Osteocyte (in vitro differentiated cells): ENCODE measurements around the gene ACOX1. TPM values are rescaled to one million over a fixed set of nuclear protein-coding genes. Genes with fewer than 3 reads are reported as not detected.
A peak's percentile ranks its signal among the peaks of the same experiment; 100 is the strongest.

Source experiments
- DNase-seq: peaks from one replicate; pipeline ENCODE4 v3.0.0; 2021; ENCODE audit warnings: mixed read lengths; ENCODE audit not compliant: unreplicated experiment; ENCODE audit errors: extremely low spot score
- H3K27ac Mint-ChIP-seq: one replicate; pipeline ENCODE4 v1.8.0; 2021; ENCODE audit warnings: mild to moderate bottlenecking, mixed read lengths; ENCODE audit not compliant: unreplicated experiment
- H3K27me3 Mint-ChIP-seq: one replicate; pipeline ENCODE4 v1.8.0; 2021; ENCODE audit warnings: mixed read lengths; ENCODE audit not compliant: unreplicated experiment
- H3K36me3 Mint-ChIP-seq: one replicate; pipeline ENCODE4 v1.8.0; 2021; ENCODE audit warnings: mixed read lengths; ENCODE audit not compliant: unreplicated experiment
- H3K4me1 Mint-ChIP-seq: one replicate; pipeline ENCODE4 v1.8.0; 2021; ENCODE audit warnings: mixed read lengths; ENCODE audit not compliant: unreplicated experiment
- H3K4me3 Mint-ChIP-seq: one replicate; pipeline ENCODE4 v1.8.0; 2021; ENCODE audit warnings: mild to moderate bottlenecking, moderate library complexity, mixed read lengths; ENCODE audit not compliant: unreplicated experiment
- H3K9me3 Mint-ChIP-seq: one replicate; pipeline ENCODE4 v1.8.0; 2021; ENCODE audit warnings: mixed read lengths; ENCODE audit not compliant: unreplicated experiment
- total RNA-seq: library from RNA; stranded (reverse); gene quantifications from 2 replicates; pipeline ENCODE4 v1.2.1, GENCODE V29; 2021
- TF ChIP-seq, protein P1 (sequence below): fragments of 200-600 bp; sonication (generic); IDR thresholded peaks from 2 replicates; pipeline ENCODE4 v1.5.0; 2021; ENCODE audit warnings: antibody characterized with exemption, mild to moderate bottlenecking, moderate library complexity

ACOX1 gene
- total RNA-seq, 1 donor from 2014 or later, result 48.0 TPM

DNA sequence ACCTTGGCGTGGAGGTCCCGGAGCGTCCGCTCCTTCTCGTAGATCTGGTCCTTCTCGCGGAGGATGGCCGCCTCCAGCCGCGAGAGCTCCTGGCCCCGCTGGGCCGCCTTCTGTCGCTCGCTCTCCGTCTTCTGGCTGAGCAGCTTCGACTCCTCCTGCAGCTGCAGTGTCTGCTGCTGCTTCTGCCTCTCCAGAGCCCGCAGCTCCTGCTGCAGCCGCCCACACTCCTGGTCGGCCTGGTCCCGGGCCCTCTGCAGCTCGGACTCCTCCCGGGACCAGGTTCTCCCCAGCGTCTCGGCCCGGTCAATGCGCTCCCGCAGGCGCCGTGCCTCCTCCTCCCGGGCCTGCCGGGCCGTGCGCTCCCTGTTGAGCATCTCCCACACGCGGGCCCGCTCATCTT, 29.2 kb upstream of the ACOX1 start:
- no peak overlapping the region for H3K27ac Mint-ChIP-seq

DNA sequence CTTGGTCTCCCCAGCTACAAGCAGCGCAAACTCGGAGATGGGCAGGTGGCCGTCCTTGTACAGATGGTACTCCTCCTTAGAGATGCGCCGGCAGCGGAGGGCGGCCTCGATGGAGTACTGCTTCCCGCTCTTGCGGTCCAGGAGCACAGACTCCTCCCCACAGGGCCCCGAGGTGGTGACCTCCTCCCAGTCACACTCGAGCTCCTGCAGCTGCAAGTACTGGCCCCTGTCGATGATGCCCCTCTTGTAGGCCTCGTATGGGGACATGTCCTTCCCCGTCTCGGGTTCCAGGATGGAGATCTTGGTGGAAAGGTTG, 28.8 kb upstream of the ACOX1 start:
- peaks cover 15% of the 10 kb centered on the region for H3K4me1 Mint-ChIP-seq
- H3K4me3 Mint-ChIP-seq, result no peak overlapping the region
- H3K27ac Mint-ChIP-seq, result no peak overlapping the region
- no peak for DNase-seq
- no peaks in the 10 kb centered on the region for H3K27me3 Mint-ChIP-seq
- H3K36me3 Mint-ChIP-seq, result peaks cover 3% of the 10 kb centered on the region
- TF ChIP-seq, protein P1, sequence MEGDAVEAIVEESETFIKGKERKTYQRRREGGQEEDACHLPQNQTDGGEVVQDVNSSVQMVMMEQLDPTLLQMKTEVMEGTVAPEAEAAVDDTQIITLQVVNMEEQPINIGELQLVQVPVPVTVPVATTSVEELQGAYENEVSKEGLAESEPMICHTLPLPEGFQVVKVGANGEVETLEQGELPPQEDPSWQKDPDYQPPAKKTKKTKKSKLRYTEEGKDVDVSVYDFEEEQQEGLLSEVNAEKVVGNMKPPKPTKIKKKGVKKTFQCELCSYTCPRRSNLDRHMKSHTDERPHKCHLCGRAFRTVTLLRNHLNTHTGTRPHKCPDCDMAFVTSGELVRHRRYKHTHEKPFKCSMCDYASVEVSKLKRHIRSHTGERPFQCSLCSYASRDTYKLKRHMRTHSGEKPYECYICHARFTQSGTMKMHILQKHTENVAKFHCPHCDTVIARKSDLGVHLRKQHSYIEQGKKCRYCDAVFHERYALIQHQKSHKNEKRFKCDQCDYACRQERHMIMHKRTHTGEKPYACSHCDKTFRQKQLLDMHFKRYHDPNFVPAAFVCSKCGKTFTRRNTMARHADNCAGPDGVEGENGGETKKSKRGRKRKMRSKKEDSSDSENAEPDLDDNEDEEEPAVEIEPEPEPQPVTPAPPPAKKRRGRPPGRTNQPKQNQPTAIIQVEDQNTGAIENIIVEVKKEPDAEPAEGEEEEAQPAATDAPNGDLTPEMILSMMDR, result no peak
- no peaks in the 10 kb centered on the region for H3K9me3 Mint-ChIP-seq

More for the DNA sequence above, 29.2 kb upstream of the ACOX1 start:
- Mint-ChIP-seq H3K4me1 (peaks cover 15% of the 10 kb centered on the region), H3K36me3 (peaks cover 3% of the 10 kb centered on the region), H3K9me3 (no peaks in the 10 kb centered on the region), H3K27me3 (no peaks in the 10 kb centered on the region), H3K4me3 (no peak overlapping the region)
- peak; percentile 83 for DNase-seq
- TF ChIP-seq, protein P1, result no peak

DNA sequence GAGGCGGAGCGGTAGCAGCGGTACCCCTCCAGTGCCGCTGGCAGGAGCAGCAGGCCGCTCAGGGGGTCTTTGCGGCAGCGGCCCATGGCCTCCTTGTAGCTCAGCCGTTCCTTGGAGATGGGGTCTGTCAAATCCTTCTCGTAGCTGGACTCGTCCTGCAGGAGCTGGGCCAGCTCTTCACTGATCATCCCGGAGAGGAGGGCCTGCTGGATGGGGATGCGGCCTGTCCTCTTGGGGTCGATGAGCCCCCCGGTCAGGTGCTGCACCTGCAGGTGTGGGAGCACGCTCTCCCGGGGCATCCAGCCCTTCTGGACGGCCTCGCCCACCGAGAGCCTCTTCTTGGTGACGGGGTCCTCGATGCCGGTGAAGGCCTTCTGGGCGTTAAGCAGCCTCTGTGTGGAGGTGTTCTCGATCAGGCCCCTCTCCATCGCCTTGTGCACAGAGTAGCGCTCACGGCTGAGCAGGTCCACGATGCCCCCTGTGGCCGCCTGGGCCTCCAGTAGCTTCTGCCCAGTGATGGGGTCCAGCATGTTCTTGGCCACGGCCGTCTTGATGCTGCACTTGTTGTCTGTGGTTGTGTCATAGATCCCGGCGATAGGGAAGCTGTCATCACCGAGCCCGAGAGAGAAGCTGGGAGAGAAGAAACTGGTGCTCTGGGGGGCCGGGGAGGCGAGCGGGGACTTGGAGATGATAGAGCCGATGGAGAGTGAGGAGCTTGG, 28.3 kb upstream of the ACOX1 start:
- Mint-ChIP-seq H3K4me1 (peaks cover 15% of the 10 kb centered on the region), H3K36me3 (peaks cover 3% of the 10 kb centered on the region), H3K9me3 (no peaks in the 10 kb centered on the region), H3K27me3 (no peaks in the 10 kb centered on the region), H3K27ac (no peak overlapping the region), H3K4me3 (no peak overlapping the region)
- DNase-seq, result no peak
- TF ChIP-seq, protein P1, result no peak

DNA sequence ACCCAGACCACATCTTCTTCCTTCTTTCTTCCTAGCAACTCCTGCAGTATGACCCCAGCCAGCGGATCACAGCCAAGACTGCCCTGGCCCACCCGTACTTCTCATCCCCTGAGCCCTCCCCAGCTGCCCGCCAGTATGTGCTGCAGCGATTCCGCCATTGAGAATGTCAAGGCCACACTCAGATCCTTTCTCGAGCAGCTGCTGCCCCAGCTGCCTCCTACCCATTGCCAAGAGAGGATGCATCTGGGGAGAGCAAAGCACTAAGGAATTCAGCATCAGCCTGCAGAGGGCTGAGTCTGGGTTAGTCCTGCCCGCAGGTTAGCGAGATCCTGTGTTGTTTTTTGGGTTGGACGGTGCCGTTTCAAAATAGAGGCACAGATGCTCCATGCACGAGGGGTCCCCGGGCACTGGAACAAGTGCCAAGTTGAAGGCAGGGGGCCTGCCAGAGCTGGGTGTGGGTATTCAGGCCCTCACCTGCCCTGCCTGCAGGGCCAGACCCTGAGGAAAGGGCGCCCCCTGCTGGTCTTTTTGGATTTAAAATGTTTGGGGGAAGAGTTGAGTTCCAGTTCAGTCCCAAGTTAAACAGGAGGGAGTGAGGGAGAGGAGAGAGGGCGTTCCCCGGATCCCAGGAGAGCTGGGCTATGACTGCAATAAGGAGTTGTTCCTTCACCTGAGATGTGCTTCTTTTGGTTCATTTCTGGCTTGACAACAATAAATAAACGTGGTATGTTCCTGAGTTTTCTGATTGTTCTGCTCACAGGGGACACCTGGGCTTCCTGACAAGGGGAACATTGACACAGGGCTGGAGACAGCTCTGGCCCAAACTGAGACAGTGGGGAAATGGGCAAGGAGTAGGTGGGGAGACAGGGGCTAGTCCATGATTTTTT, 26.5 kb upstream of the ACOX1 start:
- Mint-ChIP-seq H3K27me3 (no peaks in the 10 kb centered on the region), H3K4me3 (no peak overlapping the region), H3K36me3 (peaks cover 3% of the 10 kb centered on the region), H3K4me1 (peaks cover 15% of the 10 kb centered on the region), H3K9me3 (no peaks in the 10 kb centered on the region), H3K27ac (peak overlapping the region; percentile 14)
- DNase-seq, result peak; percentile 93
- TF ChIP-seq, protein P1, result peak; percentile 75

DNA sequence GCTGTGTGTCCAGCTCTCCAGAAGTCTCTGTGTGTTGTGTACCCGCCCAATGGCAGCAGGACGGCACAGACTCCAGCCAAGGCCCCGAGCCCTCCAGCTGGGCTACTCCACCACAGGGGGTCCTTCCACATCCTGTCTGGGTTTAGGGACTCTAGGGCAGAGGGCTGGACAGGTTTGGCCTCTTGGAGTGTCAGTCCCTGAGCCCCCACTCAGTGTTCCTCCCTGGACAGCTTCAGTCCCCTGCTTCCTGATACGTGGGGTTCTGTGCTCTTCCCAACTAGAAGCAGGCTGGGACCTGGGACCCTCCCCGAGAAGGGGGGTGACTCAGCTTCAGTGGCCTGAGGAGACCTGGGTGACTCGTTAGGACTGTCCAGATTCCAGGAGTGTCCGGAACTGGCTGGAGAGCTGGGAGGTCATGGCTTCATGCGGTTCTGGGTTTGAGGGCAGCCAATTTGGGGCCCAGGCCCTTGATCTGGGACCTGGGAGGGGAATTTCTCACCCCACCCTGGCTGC, 25.8 kb upstream of the ACOX1 start:
- Mint-ChIP-seq H3K4me3 (no peak overlapping the region), H3K9me3 (no peaks in the 10 kb centered on the region), H3K4me1 (peaks cover 15% of the 10 kb centered on the region), H3K36me3 (peaks cover 3% of the 10 kb centered on the region), H3K27ac (peak overlapping the region; percentile 18), H3K27me3 (no peaks in the 10 kb centered on the region)
- no peak for DNase-seq
- TF ChIP-seq, protein P1, result no peak
